ENCODE results near the gene KLHL40.

Gene KLHL40

GRCh38 chr3:42691816-42692666 lies 6.7 kb downstream of the KLHL40 start:
- CTCF ChIA-PET: interaction anchor here (2.5 kb wide), 1 partner anchor 9 kb away, joined by 7 read pairs; no protein-coding TSS in a partner anchor

DNA sequence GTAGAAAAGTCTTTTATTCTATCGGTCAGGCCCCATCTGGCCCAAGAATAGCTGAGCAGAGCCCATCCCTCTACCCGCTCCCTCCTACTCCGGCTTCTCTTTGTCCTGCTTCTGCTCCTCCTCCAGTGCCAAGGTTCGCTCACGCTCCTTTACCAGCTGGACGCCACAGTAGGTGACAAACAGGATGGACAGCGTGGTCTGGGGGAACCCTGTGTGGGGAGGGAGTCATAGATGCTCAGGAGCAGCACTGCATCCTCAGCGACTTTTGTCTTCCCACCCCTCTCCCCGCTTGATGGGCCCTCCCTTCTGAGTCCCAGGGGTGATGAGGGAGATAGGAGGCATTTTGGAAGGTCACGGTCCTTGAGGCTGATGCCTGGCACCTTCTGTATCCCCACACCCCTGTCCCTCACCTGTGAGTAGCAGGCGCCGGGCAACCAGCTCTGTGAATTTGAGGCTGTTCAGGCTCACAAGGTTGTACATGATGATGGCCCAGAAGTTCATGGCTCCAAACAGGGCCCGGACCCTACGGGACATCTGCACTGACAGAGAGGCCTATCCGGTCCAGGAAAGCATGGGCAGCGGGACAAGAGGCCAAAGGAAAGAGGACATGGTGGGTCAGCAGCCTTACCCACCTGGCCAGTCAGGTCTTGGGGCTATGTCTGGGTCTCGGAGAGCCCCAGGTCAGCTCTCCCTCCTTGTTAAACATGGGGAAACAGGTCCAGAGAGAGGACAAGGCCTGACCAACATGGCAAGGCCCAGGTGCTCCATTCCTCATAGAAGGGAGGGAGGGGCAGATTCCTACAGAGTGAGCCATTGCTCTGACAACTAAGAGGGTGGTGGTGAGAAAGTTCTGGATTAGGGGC lies 7.6 kb downstream of the KLHL40 start:
- peak; percentile 13 for DNase-seq (ENCODE audit: extremely low spot score)
- CTCF ChIA-PET: interaction anchor here (1.0 to 2.5 kb wide), 2 partner anchors 9 to 50 kb away, joined by 3 to 7 read pairs; no protein-coding TSS in a partner anchor
- no peak for TF ChIP-seq CTCF (IDR thresholded peaks at IDR 0.05; ENCODE audit: control extremely low read depth, extremely low read depth, low read depth, missing control alignments)
- POLR2A ChIA-PET: no interaction called here

More at GRCh38 chr3:42691816-42692666, 6.7 kb downstream of the KLHL40 start:
- no peak for TF ChIP-seq CTCF (IDR thresholded peaks at IDR 0.05; ENCODE audit: control extremely low read depth, extremely low read depth, low read depth, missing control alignments)
- DNase-seq (ENCODE audit: extremely low spot score): no peak
- POLR2A ChIA-PET: no interaction called here

- no peak for TF ChIP-seq CTCF (IDR thresholded peaks at IDR 0.05; ENCODE audit: control extremely low read depth, extremely low read depth, low read depth, missing control alignments)
- ChIA-PET CTCF (interaction anchor here (1.0 to 2.5 kb wide), 2 partner anchors 10 to 50 kb away, joined by 3 to 7 read pairs; no protein-coding TSS in a partner anchor), POLR2A (no interaction called here)
Observed at GRCh38 chr3:42693530-42693930, 8.2 kb downstream of the KLHL40 start.

DNA sequence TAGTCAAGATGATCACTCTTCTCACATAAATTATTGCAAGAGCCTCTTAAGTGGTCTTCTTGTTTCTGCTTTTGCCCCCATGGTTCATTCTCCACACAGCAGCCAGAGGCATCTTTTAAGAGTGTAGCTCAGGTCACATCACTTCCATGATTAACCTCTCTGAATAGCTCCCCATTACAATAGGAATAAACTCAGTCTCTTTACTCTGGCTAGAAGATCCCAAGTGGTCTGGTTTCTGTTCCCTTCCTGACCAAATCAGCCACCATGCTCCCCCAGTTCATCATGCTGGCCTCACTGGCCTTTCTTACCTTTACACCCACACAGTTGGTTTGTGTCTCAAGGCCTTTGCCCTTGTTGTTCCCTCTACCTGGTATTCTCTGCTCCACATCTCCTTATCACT lies 9.0 kb downstream of the KLHL40 start:
- ChIA-PET POLR2A (no interaction called here), CTCF (interaction anchor here (2.5 kb wide), 1 partner anchor 11 kb away, joined by 7 read pairs; no protein-coding TSS in a partner anchor)
- no peak for TF ChIP-seq CTCF (IDR thresholded peaks at IDR 0.05; ENCODE audit: control extremely low read depth, extremely low read depth, low read depth, missing control alignments)
- DNase-seq (ENCODE audit: extremely low spot score): no peak

More at GRCh38 chr3:42693530-42693930, 8.2 kb downstream of the KLHL40 start:
- DNase-seq (ENCODE audit: extremely low spot score): no peak

- no peak for DNase-seq (ENCODE audit: extremely low spot score)
- TF ChIP-seq CTCF (IDR thresholded peaks at IDR 0.05; ENCODE audit: control extremely low read depth, extremely low read depth, low read depth, missing control alignments): no peak
- CTCF ChIA-PET: no interaction called here
- POLR2A ChIA-PET: no interaction called here
Observed at GRCh38 chr3:42696356-42697288, 11.3 kb downstream of the KLHL40 start.
